K562 (cell line): ENCODE results near the gene CALHM1.

Source experiments
- DPF2 ChIP-seq: fragments of 450-650 bp; IDR thresholded peaks from 2 replicates; pipeline ENCODE4 v1.6.1; 2016
- EGR1 ChIP-seq: fragments of 450-650 bp; conservative IDR thresholded peaks from 2 replicates; pipeline ENCODE4 v1.6.1; 2017; ENCODE audit warnings: mild to moderate bottlenecking
- MAZ ChIP-seq, 2 experiments: fragments of 450-650 bp in 1 of 2; sonication (generic) in 1 of 2; formaldehyde crosslinking; IDR thresholded peaks in 1 of 2; conservative IDR thresholded peaks in 1 of 2; 2 replicates each; pipeline versions ENCODE4 v1.4.0 to v1.5.0; 2020; ENCODE audit warnings: mild to moderate bottlenecking in 1 of 2, missing genetic modification reagents in 1 of 2
- SMARCA5 ChIP-seq: fragments of 450-650 bp; IDR thresholded peaks from 2 replicates; pipeline ENCODE4 v1.6.1; 2016
- ZNF324 ChIP-seq: fragments of 250-450 bp; sonication (Bioruptor Pico); IDR thresholded peaks from 2 replicates; pipeline ENCODE4 v1.4.0; 2020; ENCODE audit warnings: mild to moderate bottlenecking
- TF ChIP-seq, protein P1 (sequence below), 3 experiments: IDR thresholded peaks in 2 of 3; conservative IDR thresholded peaks in 1 of 3; 2 replicates each; pipeline ENCODE4 v1.5.1; 2011 to 2012; ENCODE audit warnings: low read length in 3 of 3, mild to moderate bottlenecking in 3 of 3, control low read depth in 2 of 3, improper control_type of control experiment in 1 of 3, inconsistent platforms in 1 of 3, low read depth in 1 of 3, mixed read lengths in 1 of 3, moderate library complexity in 1 of 3; ENCODE audit not compliant: insufficient read depth in 2 of 3
- TF ChIP-seq, protein P2 (sequence below): fragments of 250-450 bp; sonication (Bioruptor Pico); IDR thresholded peaks from 2 replicates; pipeline ENCODE4 v1.5.0; 2020; ENCODE audit warnings: mild to moderate bottlenecking
- TF ChIP-seq, protein P3 (sequence below): IDR thresholded peaks from 3 replicates; pipeline ENCODE4 v1.6.1; 2011; ENCODE audit warnings: borderline replicate concordance, mild to moderate bottlenecking, moderate library complexity; ENCODE audit not compliant: insufficient read length; ENCODE audit errors: extremely low read depth
- TF ChIP-seq, protein P4 (sequence below): IDR thresholded peaks from 3 replicates; pipeline ENCODE4 v1.6.1; 2011; ENCODE audit warnings: borderline replicate concordance, mild to moderate bottlenecking; ENCODE audit not compliant: insufficient read length, insufficient read depth
- TF ChIP-seq, protein P5 (sequence below), 2 experiments: fragments of 450-650 bp; IDR thresholded peaks; 2 replicates each; pipeline ENCODE4 v1.6.1; 2016
- TF ChIP-seq, protein P6 (sequence below): fragments of 250-450 bp; sonication (Bioruptor Pico); IDR thresholded peaks from 2 replicates; pipeline ENCODE4 v1.8.0; 2022; ENCODE audit warnings: inconsistent platforms, mild to moderate bottlenecking, moderate library complexity, borderline replicate concordance

DNA sequence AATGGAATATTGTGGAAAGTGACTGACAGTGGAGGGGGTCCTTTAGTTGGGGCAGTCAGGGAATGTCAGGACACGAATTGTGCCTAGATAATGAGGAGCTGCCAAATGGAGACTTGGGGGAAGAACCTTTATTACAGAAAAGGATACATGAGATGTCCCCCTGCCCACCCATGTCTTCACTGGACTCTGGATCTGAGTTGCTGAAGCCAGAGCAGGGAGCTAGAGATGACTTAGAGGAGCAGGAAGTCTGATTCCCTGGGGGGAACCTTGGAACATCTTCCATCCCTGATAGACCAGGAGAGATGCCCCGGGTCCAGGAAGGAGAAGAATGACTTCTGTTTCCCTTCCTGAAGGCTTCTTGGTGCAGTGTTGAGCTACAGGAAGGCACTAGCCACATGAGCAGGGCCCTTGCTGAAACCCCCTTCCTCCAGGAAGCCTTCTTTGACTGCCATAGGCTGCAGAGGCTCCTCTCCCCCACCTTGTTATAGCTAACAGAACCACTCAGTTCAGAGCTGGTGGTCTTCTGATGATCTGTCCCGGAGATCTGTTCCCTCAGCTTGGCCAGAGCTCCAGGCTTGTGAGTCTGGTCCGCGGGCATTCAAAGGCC is 34.1 kb upstream of the CALHM1 start:
- TF ChIP-seq ZNF324 (CRISPR knock-in tag) (no peak), EGR1 (no peak), SMARCA5 (no peak), MAZ (CRISPR knock-in tag; conservative IDR thresholded peaks at IDR 0.05 in 1 of 2, IDR thresholded peaks at IDR 0.05 in 1 of 2) (no peak), DPF2 (no peak)
- TF ChIP-seq, protein P1, sequence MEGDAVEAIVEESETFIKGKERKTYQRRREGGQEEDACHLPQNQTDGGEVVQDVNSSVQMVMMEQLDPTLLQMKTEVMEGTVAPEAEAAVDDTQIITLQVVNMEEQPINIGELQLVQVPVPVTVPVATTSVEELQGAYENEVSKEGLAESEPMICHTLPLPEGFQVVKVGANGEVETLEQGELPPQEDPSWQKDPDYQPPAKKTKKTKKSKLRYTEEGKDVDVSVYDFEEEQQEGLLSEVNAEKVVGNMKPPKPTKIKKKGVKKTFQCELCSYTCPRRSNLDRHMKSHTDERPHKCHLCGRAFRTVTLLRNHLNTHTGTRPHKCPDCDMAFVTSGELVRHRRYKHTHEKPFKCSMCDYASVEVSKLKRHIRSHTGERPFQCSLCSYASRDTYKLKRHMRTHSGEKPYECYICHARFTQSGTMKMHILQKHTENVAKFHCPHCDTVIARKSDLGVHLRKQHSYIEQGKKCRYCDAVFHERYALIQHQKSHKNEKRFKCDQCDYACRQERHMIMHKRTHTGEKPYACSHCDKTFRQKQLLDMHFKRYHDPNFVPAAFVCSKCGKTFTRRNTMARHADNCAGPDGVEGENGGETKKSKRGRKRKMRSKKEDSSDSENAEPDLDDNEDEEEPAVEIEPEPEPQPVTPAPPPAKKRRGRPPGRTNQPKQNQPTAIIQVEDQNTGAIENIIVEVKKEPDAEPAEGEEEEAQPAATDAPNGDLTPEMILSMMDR (IDR thresholded peaks at IDR 0.05 in 2 of 3, conservative IDR thresholded peaks at IDR 0.05 in 1 of 3; ENCODE audit: insufficient read depth in 2 of 3, low read depth in 1 of 3, low read length in 3 of 3) = no peak
- TF ChIP-seq, protein P2, sequence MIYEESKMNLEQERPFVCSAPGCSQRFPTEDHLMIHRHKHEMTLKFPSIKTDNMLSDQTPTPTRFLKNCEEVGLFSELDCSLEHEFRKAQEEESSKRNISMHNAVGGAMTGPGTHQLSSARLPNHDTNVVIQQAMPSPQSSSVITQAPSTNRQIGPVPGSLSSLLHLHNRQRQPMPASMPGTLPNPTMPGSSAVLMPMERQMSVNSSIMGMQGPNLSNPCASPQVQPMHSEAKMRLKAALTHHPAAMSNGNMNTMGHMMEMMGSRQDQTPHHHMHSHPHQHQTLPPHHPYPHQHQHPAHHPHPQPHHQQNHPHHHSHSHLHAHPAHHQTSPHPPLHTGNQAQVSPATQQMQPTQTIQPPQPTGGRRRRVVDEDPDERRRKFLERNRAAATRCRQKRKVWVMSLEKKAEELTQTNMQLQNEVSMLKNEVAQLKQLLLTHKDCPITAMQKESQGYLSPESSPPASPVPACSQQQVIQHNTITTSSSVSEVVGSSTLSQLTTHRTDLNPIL (CRISPR knock-in tag) = no peak
- TF ChIP-seq, protein P3, sequence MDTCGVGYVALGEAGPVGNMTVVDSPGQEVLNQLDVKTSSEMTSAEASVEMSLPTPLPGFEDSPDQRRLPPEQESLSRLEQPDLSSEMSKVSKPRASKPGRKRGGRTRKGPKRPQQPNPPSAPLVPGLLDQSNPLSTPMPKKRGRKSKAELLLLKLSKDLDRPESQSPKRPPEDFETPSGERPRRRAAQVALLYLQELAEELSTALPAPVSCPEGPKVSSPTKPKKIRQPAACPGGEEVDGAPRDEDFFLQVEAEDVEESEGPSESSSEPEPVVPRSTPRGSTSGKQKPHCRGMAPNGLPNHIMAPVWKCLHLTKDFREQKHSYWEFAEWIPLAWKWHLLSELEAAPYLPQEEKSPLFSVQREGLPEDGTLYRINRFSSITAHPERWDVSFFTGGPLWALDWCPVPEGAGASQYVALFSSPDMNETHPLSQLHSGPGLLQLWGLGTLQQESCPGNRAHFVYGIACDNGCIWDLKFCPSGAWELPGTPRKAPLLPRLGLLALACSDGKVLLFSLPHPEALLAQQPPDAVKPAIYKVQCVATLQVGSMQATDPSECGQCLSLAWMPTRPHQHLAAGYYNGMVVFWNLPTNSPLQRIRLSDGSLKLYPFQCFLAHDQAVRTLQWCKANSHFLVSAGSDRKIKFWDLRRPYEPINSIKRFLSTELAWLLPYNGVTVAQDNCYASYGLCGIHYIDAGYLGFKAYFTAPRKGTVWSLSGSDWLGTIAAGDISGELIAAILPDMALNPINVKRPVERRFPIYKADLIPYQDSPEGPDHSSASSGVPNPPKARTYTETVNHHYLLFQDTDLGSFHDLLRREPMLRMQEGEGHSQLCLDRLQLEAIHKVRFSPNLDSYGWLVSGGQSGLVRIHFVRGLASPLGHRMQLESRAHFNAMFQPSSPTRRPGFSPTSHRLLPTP = no peak
- TF ChIP-seq, protein P4, sequence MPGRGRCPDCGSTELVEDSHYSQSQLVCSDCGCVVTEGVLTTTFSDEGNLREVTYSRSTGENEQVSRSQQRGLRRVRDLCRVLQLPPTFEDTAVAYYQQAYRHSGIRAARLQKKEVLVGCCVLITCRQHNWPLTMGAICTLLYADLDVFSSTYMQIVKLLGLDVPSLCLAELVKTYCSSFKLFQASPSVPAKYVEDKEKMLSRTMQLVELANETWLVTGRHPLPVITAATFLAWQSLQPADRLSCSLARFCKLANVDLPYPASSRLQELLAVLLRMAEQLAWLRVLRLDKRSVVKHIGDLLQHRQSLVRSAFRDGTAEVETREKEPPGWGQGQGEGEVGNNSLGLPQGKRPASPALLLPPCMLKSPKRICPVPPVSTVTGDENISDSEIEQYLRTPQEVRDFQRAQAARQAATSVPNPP = no peak
- TF ChIP-seq, protein P5, sequence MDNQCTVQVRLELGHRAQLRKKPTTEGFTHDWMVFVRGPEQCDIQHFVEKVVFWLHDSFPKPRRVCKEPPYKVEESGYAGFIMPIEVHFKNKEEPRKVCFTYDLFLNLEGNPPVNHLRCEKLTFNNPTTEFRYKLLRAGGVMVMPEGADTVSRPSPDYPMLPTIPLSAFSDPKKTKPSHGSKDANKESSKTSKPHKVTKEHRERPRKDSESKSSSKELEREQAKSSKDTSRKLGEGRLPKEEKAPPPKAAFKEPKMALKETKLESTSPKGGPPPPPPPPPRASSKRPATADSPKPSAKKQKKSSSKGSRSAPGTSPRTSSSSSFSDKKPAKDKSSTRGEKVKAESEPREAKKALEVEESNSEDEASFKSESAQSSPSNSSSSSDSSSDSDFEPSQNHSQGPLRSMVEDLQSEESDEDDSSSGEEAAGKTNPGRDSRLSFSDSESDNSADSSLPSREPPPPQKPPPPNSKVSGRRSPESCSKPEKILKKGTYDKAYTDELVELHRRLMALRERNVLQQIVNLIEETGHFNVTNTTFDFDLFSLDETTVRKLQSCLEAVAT (IDR thresholded peaks at IDR 0.05) = no peak
- TF ChIP-seq, protein P6, sequence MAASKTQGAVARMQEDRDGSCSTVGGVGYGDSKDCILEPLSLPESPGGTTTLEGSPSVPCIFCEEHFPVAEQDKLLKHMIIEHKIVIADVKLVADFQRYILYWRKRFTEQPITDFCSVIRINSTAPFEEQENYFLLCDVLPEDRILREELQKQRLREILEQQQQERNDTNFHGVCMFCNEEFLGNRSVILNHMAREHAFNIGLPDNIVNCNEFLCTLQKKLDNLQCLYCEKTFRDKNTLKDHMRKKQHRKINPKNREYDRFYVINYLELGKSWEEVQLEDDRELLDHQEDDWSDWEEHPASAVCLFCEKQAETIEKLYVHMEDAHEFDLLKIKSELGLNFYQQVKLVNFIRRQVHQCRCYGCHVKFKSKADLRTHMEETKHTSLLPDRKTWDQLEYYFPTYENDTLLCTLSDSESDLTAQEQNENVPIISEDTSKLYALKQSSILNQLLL = no peak
